Measurements from ENCODE around the gene PAXIP1.

PAXIP1 gene

DNA sequence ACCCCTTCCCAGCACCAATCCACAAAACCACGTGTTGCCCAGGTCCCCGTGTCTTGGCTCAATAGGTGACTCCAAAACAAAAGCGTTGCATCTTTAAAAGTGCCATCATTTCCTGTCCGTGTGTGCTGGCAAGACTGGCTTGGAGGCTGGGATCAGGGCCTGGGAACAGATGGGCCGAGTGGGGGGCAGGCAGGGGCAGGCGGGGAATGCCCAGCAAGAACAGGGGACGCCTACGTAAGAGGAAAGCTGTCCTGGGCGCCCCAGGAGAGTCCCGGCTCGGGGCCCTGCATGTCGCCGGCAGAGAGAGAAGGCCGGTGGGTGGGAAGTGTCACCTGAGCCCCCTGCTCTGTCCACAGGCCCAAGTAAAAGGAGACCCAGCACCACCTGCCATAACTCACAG is 86.5 kb downstream of the PAXIP1 start:
- no peak overlapping the region for H3K27ac ChIP-seq
- DNase-seq (ENCODE audit: low read depth, low spot score): no peak

DNA sequence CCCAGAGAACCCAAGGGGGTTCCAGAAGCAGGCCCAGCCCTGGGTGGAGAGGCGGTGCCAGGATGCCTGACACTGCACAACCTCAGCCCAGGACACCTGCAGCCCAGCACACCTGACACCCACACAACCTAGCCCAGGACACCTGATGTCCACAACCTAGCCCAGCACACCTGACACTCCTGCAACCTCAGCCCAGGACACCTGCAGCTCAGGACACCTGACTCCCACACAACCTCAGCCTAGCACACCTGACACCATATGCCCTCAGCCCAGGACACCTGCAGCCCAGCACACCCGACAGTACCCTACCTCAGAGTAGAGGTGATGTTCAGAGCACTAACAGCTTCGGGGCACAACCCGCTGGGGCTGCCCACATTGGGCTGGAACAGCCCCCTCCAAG is 87.3 kb downstream of the PAXIP1 start:
- no peak overlapping the region for H3K27ac ChIP-seq

DNA sequence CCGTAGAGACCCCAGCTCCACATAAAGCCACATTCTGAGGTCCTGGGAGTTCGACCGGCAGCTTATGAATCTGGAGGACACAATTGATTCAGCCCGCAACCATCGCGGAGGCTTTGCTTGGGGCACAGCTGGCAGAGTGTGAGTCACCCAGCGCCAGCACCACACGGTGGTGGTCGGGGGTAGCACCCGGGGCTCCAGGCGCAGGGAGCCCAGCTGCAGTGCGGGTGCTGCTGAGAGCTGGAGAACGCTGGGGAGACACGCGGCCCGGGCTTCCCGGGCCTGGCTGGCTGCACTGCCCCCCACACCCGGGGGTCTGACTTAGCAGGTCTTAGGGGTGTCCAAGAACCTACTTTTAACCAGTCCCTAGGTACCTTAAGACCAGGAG is 87.9 kb downstream of the PAXIP1 start:
- no peak overlapping the region for H3K27ac ChIP-seq
- DNase-seq (ENCODE audit: low read depth, low spot score): no peak

More for the DNA sequence above, 87.3 kb downstream of the PAXIP1 start:
- DNase-seq (ENCODE audit: low read depth, low spot score): no peak

DNA sequence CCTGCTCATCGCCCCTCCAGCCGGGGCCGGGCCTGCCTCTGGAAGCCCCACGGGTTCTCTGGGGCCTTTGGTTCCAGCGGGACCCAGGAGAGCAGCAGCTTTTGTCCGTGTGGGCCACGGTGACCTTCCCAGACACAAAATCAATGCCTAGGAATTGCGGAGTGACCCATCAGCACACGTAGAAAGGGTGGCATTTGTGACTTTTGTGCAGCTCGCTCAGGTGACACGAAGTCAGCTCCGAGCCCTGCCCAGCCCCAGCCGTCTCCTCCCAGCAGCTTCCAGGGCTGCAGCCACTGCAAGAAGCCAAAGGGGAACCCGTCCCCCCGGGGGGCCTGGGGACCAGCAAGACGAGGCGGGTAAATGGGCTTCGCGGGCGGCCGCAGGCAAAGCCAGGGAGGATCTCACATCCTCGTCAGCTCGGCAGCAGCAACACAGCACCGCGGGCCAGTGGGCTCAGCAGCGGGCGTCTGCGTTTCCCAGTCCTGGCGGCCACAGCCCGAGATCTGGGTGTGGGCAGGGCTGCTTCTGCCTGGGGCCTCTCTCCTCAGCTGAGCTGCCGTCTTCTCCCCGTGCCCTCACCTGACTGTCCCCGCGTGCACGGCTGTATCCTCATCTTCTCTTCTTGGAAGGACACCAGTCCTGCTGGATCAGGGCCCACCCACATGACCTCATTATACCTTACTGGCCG is 88.5 kb downstream of the PAXIP1 start:
- H3K27ac ChIP-seq: no peak overlapping the region
- DNase-seq (ENCODE audit: low read depth, low spot score): no peak

DNA sequence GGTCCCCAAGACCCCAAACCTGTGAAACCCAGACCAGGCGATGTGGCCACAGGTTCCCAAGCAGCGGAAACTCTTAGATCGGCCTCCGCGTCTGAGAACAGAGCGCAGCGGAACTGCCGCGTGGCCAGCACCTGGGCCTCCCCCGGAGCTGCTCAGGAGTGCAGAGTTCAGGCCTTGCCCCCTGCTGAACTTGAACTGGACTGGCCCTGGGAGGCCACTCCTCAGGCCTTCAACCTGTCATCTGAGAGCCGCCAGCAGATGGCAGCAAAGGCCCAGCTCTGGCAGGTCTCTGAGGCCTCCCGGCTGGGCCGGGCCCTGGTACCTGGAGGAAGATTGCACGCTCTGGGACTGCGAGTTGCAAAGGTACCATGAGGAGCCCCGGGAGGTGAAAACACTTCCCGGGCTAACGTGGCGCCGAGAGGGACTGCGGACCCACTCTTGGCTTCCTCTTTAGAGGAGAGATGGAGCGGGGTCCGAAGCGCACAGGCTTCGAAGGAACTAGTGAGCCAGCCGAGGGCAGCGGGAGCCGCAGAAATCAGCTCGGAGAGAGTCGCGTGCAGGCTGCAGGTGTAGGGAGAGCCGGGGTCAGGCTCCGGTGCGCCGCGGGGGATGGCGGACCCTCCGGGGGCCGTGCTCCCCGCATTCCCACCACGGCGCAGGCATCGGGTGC is 89.2 kb downstream of the PAXIP1 start:
- no peak for DNase-seq (ENCODE audit: low read depth, low spot score)

DNA sequence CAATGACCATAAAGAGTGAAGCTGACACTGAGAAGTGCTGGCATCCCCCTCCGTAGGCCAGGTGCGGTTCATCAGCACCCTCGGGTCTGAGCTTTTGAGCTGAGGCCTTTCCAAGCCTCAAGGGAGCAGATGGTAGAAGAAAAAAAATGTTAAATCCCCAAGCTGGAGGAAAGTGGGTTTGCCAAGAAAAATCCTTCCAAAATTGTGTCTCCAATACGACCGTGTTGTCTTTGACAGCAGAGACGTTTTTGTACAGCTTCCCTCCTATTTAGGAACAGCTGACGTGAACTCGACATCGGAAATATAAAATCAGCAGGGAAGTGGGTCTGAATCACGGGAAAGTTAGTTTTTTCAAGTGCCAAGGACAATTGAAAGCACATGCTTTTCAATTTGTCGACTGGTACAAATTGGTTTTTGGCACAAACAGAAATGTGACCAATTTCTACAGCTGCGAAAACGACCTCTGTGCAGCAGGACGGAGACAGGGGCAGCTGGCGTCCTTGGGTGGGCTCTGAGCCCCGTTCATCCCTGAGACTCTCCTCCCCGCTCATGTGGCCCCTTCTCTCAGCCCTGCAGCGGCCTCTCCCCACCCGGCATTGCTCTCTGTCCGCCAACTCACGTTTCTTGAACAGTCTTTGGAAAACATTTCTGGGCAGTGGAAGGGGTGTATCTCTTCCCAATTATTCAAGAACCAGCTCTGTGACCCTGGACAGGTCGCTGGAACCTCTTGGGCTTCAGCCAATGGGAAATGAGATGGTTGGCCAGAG is 89.9 kb downstream of the PAXIP1 start:
- no peak for DNase-seq (ENCODE audit: low read depth, low spot score)
- H3K27ac ChIP-seq: no peak overlapping the region

More for the DNA sequence above, 89.2 kb downstream of the PAXIP1 start:
- no peak overlapping the region for H3K27ac ChIP-seq

DNA sequence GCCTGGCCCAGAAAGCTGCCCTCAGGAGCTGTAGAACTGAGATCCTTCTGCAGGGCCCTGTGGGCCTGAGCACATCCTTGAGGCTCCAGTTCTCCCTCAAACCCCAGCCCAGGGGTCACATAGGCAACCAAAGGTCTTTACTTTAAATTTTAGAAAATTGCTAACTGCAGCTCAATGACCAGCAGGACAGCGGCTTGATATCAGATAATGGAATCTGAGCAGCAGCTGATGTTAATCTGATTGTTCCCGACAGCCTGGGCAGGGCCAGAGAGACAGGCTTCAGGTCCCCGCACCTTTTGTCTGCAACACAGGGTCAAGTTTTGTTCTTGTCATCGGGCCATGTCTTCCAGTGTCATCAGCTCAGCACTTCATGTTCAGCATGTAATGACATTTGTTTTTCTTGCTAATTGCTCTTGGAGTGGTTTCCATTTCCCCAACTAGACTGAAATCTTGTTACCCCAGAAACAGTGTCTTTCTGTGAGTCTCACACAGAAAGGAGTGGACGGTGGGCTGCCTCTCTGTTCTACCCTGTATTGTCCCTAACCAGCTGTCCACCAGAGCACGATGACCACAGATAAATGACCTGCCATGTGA is 91.0 kb downstream of the PAXIP1 start:
- no peak overlapping the region for H3K27ac ChIP-seq
- DNase-seq (ENCODE audit: low read depth, low spot score): no peak

DNA sequence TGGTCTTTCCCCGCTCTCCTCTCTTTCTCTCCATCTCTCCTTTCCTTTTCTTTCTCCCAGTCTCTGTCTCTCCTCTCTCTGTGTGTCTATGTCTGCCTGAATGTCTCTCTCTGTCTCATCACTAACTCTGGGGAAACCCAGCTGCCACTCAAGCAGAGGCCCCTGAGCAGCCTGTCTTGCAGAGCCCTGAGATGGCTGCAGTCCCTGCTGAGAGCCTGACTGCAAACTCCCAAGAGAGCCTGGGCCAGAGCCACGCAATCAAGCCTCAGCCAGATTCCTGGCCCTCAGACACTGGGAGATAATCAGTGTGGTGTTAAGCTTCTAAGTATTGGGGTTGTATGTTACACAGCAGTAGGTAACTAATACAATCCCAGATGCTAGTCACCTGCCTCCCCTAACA is 91.5 kb downstream of the PAXIP1 start:
- DNase-seq (ENCODE audit: low read depth, low spot score): no peak
- H3K27ac ChIP-seq: no peak overlapping the region

DNA sequence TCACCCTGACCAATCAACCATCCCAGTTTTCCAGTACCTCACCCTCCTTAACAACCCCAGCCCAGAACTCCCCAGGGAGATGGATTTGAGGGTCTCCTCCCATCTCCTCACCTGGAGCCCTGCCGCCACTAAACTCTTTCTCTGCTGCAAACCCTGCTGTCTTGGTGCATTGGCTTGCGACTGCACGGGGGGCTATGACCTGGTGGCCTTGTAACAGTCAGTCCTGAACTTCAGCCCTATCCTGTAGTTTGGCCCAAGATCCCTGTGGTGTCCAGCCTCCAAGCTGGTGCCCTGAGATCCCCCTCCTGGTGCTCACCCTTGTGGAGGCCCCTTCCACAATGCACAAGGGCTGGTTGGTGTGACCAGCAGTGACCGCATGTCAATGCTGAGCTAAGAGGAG is 91.9 kb downstream of the PAXIP1 start:
- no peak overlapping the region for H3K27ac ChIP-seq
- DNase-seq (ENCODE audit: low read depth, low spot score): no peak

DNA sequence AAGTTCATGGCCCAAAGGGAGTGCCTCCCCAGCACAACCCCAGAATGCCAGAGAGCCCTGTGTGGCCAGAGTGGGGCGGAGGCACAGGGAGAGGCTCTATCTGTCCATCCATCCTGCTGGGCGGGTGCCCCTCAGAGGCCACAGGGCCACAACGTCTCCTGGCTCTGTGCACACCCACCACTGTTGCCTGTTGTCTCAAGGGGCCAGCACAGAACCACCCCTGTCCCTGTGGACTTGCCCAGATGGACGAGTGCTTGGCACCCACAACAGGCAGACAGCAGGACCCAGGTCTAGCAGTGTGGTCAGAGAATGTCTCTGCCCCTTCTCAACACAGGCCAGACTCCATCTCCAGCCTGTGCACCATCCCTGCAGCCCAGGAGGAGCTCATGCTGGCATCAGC is 92.8 kb downstream of the PAXIP1 start:
- DNase-seq (ENCODE audit: low read depth, low spot score): no peak
- H3K27ac ChIP-seq: no peak overlapping the region

DNA sequence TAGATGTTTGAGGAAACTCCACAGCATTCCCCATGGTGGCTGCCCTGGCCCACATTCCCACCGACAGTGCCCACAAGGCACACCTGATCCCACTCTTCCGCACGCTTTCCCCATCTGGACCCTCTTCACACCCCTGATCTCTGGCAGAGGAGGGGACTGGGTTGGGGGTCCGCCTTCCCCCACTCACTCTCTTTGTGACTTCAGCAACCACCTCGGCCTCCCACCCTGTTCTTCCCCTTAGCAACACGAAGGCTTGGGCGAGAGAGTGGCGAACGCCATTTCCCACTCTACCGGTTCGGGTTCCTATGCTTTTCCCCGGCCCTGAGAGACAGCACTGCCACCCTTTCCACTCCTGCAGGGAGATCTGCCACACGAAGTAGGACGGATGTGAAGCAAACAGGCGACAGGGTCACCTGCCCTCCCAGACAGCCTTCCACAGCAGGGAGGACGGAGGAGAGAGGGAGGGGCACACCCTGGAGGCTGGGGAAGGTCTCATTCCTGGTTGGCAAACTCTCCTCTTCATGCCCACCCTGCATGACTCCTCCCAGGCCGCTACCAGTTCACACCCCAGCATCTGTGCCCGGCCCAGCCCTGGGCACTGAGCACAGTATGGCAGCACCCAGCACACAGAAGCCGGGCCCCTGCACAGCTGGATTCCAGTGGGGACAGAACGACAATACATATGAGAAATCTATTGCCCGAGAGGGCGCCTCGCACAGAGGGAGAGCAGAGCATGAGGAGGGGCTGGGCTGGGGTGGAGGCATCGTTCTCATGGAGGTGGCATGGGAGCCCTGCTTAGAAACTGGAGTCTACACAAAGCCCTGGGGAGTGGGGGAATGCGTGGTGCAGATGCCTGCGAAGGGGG is 93.5 kb downstream of the PAXIP1 start:
- no peak overlapping the region for H3K27ac ChIP-seq
- DNase-seq (ENCODE audit: low read depth, low spot score): no peak

DNA sequence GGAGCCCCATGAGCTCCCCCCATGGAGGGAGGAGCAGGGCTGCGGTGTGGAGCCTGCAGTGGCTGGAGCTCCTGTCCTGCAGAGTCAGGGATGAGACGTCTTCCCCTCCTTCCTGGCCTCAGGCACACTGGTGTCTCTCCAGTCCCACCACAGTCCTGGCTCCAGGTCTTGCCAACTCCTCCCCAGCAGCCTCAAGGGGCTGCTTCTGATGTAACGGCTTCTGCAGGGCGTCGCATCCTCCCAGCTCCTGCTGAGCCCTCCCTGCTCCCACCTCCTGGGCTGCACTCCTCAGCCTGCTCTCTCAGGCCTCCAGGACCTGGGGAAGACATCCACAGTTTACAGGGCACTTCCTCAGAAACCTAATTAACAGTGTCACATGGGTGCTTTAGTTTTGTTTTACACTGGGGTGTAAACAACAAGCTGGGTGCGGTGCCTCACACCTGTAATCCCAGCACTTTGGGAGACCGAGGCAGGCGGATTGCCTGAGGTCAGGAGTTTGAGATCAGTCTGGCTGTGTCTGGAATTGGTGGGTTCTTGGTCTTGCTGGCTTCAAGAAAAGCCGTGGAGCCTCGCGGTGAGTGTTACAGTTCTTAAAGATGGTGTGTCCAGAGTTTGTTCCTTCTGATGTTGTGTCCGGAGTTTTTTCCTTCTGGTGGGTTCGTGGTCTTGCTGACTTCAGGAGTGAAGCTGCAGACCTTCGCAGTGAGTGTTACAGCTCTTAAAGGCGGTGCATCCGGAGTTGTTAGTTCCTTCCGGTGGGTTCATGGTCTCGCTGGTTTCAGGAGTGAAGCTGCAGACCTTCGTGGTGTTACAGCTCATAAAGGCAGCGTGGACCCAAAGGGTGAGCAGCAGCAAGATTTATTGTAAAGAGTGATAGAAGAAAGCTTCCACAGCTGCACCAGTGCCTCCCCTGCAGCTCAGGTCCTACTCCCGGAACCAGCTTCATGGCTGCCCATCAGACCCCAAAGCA is 95.0 kb downstream of the PAXIP1 start:
- DNase-seq (ENCODE audit: low read depth, low spot score): no peak
- no peak overlapping the region for H3K27ac ChIP-seq

DNA sequence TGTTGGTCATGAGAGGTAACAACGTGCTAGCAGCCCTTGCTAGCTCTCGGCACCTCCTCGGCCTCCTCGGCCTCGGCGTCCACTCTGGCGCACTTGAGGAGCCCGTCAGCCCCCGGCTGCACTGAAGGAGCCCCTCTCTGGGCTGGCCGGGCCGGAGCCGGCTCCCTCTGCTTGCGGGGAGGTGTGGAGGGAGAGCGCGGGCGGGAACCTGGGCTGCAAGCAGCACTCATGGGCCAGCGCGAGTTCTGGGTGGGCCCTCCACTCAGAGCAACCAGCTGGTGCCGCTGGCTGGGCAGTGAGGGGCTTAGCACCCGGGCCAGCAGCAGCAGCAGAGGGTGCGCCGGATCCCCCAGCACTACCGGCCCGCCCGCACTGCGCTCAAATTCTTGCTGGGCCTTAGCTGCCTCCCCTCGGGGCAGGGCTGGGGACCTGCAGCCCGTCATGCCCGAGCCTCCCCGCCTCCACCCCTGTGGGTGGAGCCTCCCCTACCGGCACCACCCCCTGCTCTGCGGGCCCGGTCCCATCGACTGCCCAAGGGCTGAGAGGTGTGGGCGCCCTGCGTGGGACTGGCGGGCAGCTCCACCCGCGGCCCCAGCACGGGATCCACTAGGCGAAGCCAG is 96.1 kb downstream of the PAXIP1 start:
- DNase-seq (ENCODE audit: low read depth, low spot score): no peak
- no peak overlapping the region for H3K27ac ChIP-seq

DNA sequence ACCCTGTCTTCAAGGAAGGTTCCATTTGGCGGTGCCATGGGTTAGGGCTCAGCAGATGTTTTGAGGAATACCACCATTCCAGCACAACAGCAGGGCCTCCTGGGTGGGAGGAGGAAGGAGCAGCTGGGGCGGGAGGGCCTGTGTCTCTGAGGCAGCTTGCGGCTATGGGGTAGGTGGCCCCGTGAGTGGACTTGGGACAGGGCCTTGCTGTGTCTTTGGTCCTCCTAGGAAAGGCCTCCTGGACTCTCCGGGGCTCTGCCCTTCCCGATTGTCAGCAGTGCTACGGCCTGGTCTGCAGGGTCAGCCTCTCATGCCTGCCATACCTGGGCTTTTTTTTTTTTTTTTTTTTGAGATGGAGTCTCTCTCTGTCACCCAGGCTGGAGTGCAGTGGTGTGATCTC is 96.7 kb downstream of the PAXIP1 start:
- no peak overlapping the region for H3K27ac ChIP-seq
- DNase-seq (ENCODE audit: low read depth, low spot score): no peak

DNA sequence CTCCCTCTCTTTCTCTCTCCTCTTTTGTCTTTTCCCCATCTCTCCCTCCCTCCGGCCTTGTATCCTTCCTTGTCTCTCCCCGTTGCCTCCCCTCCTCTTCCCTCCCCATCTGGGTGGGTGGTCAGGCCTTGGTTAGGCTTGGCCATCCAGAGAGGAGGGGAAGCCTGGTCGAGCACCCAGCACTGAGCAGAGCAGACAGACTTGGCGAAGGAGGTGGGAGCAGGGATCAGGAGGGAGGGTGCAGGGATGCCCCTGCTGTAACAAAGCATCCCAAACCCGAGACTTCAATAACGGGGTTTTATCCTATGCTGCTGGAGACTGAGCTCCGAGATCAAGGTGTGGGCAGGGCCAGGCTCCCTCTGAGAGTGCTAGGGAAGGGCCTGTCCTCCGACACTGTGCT is 97.3 kb downstream of the PAXIP1 start:
- no peak overlapping the region for H3K27ac ChIP-seq
- no peak for DNase-seq (ENCODE audit: low read depth, low spot score)

DNA sequence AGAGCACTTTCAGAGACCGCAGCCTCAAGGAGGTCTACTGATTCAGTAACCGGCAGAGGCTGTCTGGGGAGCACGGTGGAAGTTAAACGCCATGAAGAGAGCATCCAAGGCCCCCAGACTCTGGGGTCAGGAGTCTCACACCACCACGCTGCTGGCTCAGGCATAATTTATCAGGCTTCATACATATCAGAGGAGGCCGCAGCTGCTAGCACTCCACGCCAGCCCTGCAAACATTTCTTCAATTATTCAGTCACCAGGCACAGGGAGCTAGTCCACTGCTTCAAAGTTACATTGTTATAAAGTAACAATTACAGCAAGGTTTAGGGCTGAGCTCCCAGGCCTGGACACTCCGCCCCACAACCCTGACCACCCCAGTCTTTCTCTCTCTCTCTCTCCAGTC is 97.8 kb downstream of the PAXIP1 start:
- no peak for DNase-seq (ENCODE audit: low read depth, low spot score)
- no peak overlapping the region for H3K27ac ChIP-seq

DNA sequence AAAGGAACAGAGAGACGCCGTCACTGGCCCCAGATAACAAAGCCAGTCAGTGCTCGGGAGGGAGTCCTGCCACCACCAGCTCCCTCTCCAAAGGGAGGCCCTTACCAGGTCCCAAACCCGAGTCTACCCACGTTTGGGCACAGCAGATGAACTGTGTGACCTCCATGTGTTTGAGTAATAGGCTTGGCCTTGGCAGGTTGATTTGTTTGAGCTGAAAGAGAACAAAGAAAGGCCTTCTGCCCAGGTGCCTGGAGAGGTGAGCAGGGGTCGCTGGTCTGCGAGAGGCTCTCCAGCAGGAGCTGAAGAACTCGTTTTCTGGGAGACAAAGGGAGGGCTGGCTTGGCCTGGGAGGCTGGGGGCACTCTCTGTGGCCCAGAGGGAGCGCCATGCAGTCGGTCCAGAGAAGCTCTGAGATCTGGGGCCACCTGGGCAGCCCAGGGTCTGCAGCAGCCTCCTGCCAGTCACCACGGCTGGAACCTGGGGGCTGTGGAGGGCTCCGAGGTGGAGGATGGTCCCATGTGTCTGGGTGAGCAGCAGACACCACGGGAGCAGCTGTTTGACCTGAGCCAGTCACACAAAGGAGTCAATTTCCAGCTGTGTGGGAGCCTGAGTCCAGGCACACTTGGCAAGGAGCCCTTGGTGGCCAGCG is 99.7 kb downstream of the PAXIP1 start:
- DNase-seq (ENCODE audit: low read depth, low spot score): no peak

DNA sequence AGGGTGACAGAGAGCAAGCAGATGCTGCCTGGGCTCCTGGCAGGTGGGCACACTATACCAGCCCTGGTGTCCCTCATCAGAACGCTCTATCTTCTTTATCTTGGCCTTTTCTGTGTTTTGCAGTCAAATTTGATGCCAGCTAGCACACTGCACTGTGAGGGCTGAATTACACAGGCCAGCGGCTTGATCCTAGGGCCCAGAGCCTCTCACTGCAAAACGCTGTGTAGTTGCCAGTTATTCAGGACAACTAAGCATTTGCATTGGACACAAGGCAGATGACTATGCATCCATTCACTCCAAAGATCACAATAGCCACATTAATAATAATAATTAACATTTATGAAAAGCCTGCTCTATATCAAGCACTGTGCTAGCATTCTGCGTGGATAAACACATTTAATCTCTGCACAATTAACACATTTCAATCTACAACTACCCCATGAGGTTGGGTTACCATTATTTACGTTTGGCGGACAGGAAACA is 100.3 kb downstream of the PAXIP1 start:
- no peak overlapping the region for H3K27ac ChIP-seq
- no peak for DNase-seq (ENCODE audit: low read depth, low spot score)

More for the DNA sequence above, 99.7 kb downstream of the PAXIP1 start:
- H3K27ac ChIP-seq: no peak overlapping the region

Data from epithelial cell of prostate (primary cell).